ENCODE data around the gene TMC2.
A peak's percentile ranks its signal among the peaks of the same experiment; 100 is the strongest.
"Not testable (repeated sequence)": the region's sequence is repeated elsewhere in the genome, so short reads cannot be mapped to it uniquely, and the experiment has no call there.

Gene TMC2, protein sequence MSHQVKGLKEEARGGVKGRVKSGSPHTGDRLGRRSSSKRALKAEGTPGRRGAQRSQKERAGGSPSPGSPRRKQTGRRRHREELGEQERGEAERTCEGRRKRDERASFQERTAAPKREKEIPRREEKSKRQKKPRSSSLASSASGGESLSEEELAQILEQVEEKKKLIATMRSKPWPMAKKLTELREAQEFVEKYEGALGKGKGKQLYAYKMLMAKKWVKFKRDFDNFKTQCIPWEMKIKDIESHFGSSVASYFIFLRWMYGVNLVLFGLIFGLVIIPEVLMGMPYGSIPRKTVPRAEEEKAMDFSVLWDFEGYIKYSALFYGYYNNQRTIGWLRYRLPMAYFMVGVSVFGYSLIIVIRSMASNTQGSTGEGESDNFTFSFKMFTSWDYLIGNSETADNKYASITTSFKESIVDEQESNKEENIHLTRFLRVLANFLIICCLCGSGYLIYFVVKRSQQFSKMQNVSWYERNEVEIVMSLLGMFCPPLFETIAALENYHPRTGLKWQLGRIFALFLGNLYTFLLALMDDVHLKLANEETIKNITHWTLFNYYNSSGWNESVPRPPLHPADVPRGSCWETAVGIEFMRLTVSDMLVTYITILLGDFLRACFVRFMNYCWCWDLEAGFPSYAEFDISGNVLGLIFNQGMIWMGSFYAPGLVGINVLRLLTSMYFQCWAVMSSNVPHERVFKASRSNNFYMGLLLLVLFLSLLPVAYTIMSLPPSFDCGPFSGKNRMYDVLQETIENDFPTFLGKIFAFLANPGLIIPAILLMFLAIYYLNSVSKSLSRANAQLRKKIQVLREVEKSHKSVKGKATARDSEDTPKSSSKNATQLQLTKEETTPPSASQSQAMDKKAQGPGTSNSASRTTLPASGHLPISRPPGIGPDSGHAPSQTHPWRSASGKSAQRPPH

DNA sequence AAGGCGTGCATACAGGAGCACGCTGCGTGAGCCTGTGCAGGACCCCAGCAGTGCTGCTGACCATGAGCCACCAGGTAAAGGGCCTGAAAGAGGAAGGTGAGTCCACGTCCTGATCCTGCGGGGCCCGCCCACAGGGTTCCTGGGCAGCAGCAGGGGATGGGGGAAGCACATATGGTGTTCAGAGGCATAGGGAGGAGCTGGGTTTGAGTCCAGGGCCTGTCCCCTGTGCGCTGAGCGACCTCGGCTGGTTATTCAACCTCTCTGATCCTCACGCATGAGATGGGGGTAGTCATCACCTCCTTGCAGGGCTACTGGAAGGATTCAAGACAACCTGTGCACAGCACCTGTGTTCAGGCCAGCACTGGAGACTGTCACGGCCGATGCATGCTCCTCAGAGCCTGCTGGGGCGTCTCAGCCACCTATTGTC is at the start of gene TMC2:
Gene TMC2 (plus strand): TSS at position 14 of the 427 bp plus-strand sequence. CDS start 49 bp downstream, at position 63.
- no peak for DNase-seq

DNA sequence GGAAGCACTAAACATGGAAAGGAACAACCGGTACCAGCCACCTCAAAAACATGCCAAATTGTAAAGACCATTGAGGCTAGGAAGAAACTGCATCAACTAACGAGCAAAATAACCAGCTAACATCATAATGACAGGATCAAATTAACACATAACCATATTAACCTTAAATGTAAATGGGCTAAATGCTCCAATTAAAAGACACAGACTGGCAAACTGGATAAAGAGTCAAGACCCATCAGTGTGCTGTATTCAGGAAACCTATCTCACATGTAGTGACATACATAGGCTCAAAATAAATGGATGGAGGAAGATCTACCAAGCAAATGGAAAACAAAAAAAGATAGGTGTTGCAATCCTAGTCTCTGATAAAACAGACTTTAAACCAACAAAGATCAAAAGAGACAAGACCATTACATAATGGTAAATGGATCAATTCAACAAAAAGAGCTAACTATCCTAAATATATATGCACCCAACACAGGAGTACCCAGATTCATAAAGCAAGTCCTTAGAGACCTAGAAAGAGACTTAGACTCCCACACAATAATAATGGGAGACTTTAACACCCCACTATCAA is 33.5 kb upstream of the TMC2 start:
- not testable (repeated sequence) for DNase-seq

DNA sequence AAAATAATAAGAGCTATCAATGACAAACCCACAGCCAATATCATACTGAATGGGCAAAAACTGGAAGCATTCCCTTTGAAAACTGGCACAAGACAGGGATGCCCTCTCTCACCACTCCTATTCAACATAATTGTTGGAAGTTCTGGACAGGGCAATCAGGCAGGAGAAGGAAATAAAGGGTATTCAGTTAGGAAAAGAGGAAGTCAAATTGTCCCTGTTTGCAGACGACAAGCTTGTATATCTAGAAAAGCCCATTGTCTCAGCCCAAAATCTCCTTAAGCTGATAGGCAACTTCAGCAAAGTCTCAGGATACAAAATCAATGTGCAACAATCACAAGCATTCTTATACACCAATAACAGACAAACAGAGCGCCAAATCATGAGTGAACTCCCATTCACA is 31.6 kb upstream of the TMC2 start:
- not testable (repeated sequence) for DNase-seq

DNA sequence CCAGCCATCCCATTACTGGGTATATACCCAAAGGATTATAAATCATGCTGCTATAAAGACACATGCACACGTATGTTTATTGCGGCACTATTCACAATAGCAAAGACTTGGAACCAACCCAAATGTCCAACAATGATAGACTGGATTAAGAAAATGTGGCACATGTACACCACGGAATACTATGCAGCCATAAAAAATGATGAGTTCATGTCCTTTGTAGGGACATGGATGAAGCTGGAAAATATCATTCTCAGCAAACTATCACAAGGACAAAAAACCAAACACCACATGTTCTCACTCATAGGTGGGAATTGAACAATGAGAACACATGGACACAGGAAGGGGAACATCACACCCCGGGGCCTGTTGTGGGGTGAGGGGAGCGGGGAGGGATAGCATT is 29.9 kb upstream of the TMC2 start:
- not testable (repeated sequence) for DNase-seq

DNA sequence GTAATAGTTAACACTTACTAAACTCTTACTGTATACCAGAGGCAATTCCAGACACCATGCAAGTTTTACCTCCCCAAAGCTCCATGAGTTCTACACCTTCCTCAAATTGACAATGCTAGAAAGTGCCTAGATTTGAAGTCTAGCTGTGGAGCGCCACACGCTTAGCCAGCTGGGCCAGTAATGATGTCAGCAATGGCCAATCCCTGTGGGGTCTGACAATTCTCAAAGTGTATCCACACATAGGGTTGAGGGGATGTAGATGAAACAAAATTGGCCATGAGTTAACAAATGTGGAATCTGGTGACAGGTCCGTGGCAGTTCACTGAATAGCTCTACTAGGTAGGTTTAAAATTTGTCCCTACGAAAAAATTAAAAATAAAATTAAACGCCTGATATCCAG is 28.9 kb upstream of the TMC2 start:
- no peak for DNase-seq

DNA sequence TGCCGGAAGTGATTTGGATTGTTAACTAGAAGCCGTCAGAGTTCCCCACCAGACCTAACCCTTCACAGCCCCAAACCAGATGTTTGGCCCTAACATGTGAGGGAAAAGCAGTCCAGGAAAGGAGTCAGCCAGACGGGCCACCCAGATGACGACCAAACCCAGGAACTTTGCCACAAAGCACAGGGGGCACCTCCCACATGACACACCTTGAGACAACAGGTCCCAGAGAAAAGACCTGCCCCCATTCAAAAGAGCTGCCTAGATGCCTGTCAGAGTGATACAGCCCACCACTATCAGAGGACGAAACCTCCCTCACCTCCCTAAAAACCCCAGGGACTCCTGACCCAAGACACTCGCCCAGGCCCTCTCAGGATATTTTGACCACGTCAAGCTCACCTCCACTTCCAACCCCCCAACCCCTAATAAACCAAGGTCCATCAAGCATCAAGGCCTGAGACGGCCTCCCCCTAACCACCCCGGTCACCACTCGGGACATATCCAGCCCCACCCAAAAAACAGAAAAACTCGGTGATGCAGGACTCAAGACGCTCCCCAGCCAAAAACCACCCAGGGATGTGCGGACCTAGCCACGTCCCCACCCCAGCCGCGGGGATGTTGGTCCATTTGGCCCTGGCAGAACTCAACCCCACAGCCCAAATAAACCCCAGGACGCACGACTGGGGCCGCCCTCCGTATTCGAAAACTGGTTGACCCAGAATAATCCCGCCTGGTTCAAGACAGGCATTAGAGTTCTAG is 28.3 kb upstream of the TMC2 start:
- DNase-seq, result no peak

DNA sequence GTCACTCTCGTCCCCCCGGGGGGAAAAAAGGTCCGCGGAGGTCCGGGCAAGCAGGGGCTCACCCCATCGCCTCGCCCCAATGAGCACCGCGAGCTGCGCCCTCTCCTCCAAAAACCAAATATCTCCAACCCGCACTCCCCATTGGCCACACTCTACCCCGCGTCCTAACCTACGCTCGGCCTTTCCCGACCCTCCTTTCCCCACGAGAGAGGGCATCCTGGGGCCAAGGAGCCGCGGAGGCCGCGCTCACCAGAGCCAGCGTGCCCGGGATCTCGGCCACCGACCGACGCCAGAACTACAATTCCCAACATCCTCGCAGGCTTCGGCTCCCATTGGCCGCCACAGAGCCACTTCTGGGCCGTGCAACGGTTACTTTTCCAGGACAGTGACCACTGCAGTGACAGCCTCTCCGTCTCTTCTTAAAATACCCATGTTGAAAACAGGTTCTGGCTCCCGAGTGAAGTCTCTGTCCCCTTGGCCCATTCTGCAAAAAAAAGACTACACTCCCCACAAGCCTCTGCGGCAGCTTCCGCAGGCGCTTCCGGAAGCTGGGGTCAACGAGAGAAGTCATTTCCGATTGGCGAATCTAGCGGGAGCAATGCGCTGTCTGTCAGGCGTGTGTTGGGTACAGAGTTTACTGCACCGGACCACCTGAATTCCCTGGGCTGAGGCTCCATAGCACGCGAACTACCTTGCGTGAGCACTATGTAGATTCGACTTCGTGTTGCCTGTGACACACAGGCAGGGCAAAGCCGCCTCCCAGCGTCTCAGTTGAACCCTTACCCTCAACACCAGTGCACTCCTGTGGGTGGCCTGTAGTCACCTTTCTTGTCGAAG is 27.5 kb upstream of the TMC2 start, which contains the start of gene ZNF343:
Gene ZNF343 (minus strand): TSS at position 285 of the 837 bp plus-strand sequence. CDS start 15,020 bp downstream, outside the sequence.
- DNase-seq, result peak; percentile 79

DNA sequence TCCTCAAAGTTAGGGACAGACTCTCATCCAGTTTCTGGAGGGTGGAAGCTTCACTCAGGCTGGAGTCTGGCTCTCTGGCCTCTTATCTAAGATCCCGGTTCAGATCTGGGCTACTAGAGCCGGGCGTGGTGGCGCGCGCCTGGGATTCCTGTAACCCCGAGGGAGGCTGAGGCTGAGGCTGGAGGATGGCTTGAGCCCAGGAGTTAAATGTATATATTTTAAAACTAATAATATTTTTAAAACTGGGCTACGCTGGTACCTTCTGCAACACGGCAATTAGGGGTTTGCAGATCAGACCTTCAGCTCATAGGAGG is 26.9 kb upstream of the TMC2 start:
- DNase-seq, result no peak

DNA sequence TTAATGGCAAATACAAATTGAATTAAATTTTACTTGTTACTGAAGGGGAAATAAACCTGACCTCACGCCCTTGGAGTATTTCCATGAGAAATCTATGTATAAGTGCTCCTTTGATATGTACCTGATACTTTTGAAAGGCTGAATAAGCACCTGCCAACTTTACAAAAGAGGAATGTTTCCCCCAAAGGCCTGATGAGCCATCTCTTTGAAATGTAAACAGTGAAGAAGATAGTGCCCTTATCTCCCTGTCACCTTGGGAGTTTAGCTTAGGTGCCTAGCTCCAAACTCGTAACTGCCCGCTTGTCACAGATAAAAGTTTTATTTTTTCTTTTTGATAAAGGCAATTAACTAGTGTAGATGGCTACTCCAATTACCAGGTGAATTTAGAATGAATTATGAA is 26.6 kb upstream of the TMC2 start:
- DNase-seq, result no peak

DNA sequence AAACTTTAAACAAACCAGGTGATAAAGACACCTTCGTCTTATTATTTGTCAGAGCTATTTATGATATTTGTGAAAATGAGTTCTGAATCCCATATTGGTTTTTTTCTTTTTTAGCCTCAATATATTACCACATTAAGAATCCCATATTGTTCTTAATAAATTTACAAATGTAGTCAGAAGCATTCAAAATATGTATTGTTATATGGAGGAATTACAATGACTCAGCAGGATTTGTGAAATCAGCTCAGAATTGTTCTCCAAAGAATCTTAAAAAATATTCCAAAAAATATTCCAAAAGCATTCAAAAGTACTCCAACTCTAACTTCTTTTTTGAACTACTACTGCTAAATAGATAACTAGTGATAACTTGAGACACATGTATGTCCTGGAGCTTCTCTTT is 21.2 kb upstream of the TMC2 start:
- DNase-seq, result no peak

DNA sequence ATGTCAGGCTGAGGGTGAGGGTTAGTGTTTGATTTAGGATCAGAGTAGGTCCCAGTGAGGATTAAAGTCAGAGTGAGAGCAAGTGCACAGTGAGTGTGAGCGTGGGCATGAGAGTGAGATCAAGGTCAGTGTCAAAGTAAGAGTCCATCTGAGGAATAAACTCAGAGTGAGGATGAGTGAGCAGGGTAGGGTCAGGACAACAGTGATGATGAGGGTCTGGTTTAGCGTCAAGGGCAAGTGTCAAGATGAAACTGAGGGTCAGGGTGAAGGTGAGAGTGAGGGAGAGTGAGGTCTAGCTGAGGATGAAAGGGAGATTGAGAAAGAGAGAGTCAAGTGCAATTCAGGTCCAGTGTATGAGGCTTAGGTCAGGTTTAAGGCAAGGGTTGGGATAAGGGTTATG is 20.0 kb upstream of the TMC2 start:
- no peak for DNase-seq

DNA sequence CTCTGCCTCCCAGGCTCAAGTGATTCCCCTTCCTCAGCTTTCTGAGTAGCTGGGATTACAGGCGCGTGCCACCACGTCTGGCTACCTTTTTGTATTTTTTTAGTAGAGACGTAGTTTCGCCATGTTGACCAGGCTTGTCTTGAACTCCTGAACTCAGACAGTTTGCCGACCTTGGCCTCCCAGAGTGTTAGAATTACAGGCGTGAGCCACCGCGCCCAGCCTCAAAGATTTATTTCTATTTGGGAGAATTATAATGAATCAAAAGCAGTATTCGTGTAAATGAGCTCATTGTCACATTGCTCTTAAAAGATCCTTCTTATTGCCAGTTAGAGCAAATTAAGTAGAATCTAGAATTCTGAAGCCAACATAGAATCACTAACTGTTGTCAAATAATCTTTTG is 18.3 kb upstream of the TMC2 start:
- DNase-seq, result no peak

DNA sequence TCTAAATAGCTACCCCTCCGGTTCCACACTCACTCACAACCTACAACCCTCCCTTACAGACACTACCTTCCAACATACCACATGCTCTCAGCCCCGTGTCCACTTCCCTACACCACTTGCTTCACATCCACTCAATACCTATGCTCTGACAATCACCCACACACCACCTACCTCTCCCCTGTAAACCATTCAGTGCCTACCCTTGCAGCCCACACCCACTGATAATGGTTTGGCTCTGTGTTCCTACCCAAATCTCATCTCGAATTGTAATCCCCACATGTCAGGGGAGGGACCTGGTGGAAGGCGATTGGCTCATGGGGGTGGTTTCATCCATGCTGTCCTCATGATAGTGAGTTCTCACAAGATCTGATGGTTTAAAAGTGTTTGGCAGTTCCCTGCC is 17.8 kb upstream of the TMC2 start:
- no peak for DNase-seq

DNA sequence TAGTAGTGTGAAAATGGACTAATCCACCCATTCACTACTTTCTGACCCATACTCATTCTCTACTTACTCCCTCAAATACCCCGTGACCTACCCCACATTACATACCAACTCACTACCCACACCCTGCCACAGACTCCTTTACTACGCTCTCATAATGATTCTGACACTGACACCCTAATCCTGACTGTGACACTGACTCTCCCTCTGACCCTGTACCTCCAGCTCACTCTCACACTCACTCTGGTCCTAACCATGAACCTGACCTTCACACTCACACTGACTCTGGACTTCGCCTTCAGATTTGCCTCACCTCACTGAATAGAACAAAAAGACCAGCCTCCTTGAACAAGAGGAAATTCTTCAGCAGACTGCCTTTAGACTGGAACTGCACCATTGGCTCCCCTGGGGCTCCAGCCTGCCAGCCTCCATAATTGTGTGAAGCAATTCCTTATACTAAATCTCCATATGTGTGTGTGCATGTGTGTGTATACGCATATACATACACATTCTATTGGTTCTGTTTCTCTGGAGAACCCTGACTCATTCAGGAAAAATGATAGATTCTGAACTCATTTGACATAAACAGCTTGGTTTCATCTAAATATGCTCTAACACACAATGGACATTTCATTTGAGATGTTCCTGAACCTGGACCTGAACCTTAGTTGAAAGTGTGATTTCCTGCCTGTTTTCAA is 17.1 kb upstream of the TMC2 start:
- no peak for DNase-seq

DNA sequence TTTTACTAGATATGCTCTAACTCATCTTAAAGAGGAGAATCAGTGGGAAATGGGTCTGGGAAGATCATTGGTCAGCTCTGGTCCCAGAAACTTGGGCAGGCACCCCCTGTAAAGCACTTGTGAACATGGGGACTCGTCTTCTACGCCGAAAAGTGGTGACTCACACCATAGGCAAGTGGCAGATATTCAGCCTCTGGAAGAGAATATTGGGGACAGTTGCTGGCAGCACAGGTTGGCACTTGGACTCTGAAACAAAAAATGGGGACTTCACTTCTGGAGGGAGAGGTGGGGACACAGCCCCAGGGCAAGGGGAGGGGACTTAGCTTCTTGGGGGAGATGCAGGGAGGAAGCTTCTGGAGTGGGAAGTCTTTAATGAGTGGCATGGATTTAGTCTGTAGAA is 15.8 kb upstream of the TMC2 start:
- no peak for DNase-seq

DNA sequence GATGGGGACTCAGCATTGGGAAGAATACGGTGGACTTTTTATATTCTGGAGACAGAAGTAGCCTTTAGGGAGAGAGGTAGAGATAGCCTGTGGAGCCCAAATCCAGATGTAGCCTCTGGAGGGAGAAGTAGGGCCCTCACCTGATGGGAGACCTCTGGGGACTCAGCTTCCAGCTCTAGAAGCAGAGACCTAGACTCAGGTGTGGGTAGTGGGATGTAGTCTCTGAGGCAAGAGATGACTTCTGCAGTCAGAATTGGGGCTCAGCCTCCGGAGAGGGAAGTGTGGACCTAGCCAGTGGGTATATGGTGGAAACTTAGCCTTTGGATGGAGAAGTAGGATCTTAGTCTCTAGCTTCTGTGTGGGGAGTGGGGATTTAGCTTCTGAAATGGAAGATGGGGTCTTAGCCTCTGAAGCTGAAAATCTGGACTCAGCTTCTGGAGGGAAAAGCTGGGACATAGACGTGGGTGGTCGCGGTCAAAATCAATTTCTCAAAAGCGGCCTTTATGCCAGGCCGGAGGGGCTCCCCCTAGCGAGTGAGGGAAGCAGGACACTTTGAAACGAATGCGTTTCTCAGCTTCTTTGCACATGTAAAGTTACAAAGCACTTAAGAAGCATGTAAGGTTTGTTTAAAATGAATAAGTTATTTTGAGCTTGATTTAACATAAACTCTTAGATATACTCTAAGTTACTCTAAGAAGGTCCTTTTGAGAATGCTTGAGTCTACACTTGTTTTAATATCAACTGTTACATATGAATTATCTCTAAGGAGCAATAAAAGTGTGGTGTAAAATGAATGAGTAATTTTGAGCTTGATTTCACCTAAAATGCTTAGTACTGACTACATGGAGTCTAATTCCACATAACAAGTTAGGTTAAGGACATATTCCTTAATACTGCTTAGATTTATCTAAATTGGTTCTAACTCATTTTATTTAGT is 14.7 kb upstream of the TMC2 start:
- DNase-seq, result peak; percentile 58

DNA sequence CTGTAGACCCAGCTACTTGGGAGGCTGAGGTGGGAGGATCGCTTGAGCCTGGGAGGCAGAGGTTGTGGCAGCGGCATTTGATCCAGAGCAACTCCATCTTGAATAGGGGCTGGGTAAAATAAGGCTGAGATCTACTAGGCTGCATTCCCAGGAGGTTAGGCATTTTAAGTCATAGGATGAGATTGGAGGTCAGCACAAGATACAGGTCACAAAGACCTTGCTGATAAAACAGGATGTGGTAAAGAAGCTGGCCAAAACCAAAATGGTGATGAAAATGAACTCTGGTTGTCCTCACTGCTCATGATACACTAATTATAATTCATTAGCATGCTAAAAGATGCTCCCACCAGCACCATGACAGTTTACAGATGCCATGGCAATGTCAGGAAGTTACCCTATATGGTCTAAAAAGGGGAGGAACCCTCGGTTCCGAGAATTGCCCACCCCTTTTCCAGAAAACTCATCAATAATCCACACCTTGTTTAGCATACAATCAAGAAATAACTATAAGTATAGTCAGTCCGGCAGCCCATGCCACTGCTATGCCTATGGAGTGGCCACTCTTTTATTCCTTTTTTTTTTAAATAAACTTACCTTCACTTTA is 13.4 kb upstream of the TMC2 start:
- not testable (repeated sequence) for DNase-seq

DNA sequence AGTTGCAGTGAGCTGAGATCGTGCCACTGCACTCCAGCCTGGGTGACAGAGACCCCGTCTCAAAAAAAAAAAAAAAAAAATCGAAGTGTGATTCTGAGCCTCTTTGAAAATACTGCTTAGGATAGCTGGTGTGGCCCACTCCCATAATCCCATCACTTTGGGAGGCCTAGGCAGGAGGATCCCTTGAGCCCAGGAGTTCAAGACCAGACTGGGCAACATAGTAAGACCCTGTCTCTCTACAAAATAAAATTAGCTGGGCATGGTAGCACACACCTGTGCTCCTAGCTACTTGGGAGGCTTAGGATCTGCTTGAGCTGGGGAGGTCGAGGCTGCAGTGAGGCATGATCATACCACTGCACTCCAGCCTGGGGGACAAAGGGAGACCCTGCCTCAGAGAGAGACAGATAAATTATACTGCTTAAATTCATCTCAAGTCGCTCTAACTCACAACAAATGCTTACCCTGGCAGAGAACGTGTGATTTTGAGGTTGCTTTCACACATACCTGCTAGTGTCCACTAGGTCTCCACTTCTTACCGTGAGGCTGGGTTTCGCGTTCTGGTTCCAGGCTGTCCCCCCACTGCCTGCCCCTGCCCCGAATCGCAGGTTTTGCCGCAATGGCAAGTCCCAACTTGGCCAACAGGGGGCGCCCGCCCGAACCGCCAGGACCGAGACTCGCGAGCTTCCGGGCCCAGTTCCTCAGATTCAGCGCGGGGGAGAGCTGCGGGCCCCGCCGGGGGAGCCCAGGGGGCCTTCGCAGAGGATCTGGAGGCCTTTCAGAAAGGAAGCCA is 12.3 kb upstream of the TMC2 start:
- DNase-seq, result peak; percentile 93

All from stimulated activated CD4-positive, alpha-beta T cell treated with anti-CD3 and anti-CD28 coated beads, Interleukin-4, amount 100 ng/mL, for 24 hours (primary cell).